GM23248 (cell line): ENCODE results near the gene NDUFAF3.

Experiments used
- EZH2 ChIP-seq: fragments of 200-600 bp; sonication (generic); IDR thresholded peaks from 2 replicates; pipeline ENCODE4 v1.6.1; 2018; ENCODE audit warnings: antibody characterized with exemption, mild to moderate bottlenecking; ENCODE audit not compliant: insufficient read depth, poor library complexity, severe bottlenecking
- EZH2phosphoT487 ChIP-seq: fragments of 200-600 bp; sonication (generic); IDR thresholded peaks from 2 replicates; pipeline ENCODE4 v1.6.1; 2018; ENCODE audit warnings: antibody characterized with exemption, moderate library complexity, mild to moderate bottlenecking, low read depth; ENCODE audit not compliant: insufficient read depth

GRCh38 chr3:49054344-49054862 is 32.5 kb downstream of the NDUFAF3 start:
- no peak for TF ChIP-seq EZH2
- TF ChIP-seq EZH2phosphoT487 = no peak
